GM21786 (cell line): ENCODE data around the gene SRD5A3.

Source experiments
- ATAC-seq: cut with Tn5 transposase; IDR thresholded peaks from one replicate; pipeline ENCODE4 v1.9.1; 2021; ENCODE audit not compliant: unreplicated experiment

The SRD5A3 gene

DNA sequence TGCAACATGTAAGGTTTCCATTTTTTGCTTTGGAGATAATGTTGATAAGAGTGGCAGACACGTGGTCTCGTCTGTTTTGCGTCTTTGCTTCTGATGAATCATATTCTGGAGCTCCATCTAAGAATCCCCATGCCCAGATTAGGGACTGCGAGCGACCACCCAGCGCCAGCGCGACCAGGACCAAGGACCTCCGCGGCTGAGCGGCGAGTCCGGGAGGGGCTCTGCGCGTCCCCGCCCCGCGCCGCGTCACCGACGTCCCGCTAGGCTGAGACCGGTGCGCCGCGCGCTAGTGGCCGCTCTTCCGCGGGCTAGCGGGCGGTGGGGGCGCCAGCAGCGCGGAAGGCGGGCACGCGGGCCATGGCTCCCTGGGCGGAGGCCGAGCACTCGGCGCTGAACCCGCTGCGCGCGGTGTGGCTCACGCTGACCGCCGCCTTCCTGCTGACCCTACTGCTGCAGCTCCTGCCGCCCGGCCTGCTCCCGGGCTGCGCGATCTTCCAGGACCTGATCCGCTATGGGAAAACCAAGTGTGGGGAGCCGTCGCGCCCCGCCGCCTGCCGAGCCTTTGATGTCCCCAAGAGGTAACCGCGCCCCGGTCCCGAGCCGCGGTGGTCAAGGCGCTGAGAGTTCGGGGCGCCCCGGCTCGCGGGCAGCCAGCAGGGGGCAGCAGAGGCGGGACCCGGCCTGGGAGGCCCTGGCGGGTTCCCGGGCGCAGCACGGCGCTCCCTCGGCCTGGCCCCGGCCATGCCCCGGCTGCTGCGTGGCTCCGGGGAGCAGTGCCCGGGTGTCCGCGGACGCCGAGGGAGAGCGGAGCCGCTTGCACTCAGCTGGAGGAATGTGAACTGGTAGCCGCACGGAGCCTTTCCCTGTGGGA, at the start of gene SRD5A3:
Gene SRD5A3 (plus strand): TSS at position 263 of the 871 bp plus-strand sequence. CDS start 95 bp downstream, at position 358.
- ATAC-seq = peak; percentile 90

DNA sequence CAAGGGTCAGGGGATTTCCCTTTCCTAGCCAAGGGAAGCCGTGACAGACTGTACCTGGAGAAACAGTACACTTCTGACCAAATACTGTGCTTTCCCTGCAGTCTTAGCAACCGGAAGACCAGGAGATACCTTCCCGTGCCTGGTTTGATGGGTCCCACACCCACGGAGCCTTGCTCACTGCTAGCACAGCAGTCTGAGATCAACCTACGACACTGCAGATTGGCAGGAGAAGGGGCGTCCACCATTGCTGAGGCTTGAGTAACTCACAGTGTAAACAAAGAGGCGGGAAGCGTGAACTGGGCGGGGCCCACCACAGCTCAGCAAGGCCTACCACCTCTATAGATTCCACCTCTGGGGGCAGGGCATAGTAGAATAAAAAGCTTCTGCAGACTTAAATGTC, 48.7 kb upstream of the SRD5A3 start:
- no peak for ATAC-seq

GRCh38 chr4:55303760-55304165, 42.3 kb upstream of the SRD5A3 start:
- no peak for ATAC-seq

- no peak for ATAC-seq
Observed at GRCh38 chr4:55304303-55304702, 41.7 kb upstream of the SRD5A3 start.

DNA sequence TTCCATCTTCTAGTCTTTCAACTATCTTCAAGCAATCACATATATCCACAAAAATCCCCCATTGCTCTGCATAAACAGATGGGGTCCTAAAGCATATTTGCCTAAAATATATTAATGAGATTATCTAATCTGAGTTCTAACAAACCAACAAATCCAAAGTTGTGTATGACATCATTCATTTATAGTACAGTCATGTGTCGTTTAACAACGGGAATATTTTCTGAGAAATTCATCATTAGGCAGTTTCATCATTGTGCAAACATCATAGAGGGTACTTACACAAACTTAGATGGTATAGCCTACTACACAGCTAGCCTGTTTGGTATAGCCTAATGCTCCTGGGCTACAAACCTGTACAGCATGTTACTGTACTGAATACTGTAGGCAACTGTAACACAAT, 38.0 kb upstream of the SRD5A3 start:
- ATAC-seq = no peak

DNA sequence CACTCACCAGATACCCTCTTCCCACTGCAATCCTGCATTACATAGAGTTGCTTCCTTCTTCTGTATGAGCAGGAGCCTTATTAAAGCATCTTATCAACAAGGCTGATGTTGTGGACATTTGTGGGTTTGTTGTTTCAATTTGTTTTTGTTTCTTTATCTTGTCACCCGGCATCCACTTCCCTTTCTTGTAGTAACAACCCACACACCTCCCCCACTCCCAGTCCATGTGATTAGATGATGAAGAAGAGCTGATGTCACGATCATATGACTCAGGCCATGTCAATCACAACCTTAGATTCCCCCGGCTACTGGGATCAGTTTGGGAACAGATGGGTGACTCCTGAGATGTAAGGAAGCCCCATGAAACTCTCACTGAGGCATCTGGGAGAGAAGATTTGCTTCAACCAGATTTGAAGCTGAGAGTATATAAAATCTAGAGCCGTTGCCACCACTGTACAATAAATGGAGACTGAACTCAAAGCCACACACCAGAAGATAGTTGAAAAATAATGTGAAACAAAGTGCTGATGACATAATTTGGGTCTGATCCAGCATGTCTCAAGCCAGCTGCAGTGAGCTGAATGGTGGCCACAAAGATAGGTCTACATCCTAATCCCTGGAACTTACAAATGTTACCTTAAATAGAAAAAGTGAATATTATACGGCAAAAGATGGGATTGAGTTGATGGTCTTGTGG, 34.1 kb upstream of the SRD5A3 start:
- no peak for ATAC-seq

DNA sequence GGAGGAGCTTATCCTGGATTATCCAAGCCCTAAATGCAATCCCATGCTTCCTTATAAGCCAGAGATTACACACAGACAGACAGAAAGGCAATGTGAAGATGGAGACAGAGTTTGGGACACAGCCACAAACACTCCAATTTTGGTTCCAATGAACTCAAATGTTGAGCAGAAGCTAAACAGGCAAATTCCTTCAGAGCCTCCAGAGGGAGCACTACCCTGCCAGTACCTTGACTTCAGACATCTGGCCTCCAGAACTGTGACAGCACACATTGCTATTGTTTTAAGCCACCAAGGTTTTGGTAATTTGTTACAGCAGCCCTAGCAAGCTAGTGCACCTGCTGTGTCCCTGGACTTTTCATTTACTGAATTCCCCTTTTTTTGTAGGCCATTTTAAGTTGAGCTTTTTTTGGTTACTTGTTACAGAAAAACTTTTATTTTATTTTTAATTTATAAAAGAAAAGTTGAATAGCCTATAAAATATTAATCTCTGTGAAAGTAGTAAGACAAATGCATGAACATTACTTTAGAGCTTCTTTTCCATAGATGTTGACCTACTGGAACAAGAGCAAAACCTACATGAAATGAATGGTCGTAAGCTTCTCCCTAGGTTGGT, 33.4 kb upstream of the SRD5A3 start:
- peak; percentile 55 for ATAC-seq

DNA sequence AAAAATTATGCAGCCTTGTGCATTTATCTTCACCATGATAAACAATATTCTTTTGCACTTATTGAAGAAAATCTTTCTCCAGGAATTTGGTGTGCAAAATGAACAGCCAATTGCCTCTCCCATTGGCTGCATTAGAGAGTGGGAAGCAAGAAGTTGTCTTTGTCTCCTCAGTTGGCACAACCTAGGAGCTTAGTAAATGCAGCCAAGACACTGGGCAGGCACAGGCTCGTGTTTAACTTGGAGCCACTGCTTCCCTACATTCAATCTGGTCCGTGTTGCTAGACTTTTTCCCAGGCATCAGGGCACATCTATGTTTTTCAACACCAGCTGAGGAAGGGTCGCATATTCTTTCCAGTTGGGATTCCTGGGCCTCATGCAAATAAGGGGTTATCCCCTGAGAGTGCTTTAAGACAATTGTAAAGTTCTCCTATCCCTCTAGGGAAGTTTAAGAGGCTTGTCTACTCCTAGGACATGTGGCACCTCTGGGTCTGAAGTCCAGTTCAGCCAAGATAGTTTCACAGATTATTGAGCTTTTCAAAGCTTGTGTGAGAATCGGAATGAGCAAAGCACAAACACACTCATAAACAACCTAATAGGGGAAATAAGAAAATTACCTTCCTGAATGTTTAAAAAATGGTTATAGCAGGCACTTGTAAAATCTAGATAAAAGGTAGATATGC, 31.8 kb upstream of the SRD5A3 start:
- no peak for ATAC-seq

DNA sequence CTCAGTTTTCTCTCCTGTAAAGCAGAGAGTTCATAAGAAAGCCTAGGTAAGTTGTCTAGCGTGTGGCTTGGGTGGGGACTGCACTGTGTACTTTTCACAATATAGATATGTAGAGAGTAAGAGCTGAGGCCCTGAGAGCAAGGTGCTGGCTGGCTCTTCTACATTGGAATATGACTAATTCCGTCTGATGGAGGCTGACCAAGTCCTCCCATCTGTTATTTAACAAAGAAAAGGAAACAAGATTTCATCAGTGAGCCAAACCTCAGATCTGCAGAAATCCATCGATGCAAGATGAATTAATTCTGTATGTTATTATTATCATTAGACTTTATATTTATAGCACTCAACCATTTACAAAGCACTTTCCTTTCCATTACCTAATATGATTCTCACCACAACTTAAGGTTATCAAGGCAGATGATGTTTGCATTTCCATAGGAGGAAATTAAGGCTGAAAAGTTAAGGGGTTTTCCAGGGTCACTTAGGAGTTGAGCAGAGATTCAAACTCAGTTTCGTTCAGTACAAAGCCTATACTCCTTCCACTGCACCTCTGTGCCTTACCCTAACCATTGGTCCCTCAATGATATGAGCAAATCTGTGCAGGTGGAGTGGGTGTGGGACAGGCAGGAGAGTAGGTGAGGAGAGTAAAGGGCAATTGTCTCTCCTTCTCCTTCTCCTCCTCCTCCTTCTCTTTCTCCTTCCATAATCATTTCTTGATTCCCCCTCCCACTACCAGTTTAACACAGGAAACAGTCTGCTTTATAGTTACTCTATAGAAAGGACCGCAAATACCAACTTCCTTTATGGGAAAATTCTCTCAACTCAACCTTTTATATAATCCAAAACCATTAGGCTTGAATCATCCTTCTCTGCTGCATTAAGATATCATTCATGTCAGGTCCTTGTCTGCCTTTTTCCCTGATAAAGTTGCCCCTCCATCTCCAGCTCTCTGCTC, 27.6 kb upstream of the SRD5A3 start:
- no peak for ATAC-seq

- ATAC-seq = no peak
Observed at GRCh38 chr4:55321707-55322264, 24.3 kb upstream of the SRD5A3 start.

DNA sequence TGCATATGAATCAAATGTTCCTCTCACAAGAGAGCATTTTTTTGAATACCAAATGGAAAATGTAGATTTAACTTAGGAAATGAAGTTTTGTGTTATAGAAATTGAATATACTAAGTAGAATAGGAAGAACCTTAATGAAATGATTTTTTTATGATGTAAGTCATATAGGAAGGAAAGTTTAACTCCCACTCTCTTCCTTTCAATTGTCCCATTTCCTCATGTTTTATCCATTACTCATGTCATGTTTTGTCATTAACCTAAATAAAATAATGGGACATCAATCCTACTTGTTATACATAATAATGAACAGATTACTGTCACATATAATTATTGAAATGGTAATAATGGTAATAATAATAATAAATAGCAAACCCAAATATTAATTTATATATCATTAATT, 22.7 kb upstream of the SRD5A3 start:
- no peak for ATAC-seq

GRCh38 chr4:55326629-55327028, 19.4 kb upstream of the SRD5A3 start:
- ATAC-seq = no peak

DNA sequence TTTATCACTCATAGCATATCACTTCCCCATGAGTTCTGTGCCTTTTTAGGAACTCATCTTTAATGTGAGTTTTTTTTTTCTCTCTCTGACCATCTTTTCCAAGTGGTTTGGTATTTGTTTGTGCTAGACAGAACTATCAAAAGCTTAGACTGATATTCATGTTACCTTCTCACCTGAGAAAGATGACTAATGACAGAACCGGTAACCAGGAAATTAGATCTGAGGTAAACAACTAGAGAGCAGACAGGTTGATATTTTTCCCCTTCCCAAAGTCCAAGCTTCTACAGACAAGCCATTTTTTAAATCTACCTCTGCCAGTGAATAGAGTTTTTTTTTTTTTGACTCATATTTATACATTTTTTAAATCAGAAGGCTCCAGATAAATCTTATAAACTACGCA, 17.0 kb upstream of the SRD5A3 start:
- ATAC-seq = no peak

DNA sequence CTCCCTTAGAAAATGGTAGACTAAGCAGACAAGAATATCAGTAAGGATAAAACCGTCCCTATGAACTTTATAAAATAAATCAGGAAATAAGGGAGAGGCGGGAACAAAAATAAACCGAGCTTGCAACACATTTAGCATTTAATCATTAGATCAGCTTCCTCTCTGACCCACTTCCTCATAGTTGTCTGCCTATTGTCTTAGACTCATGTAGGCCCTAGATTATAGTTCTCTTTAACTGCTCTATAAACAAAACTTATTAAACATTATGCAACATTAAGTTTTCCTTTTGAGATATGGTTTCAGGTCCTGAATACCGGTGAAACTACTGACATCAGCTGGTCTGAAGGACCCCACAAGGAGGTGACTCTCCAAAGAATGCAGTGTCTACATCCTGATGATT, 15.8 kb upstream of the SRD5A3 start:
- ATAC-seq = no peak

GRCh38 chr4:55336138-55337034, 9.7 kb upstream of the SRD5A3 start:
- ATAC-seq = no peak

- no peak for ATAC-seq
Observed at GRCh38 chr4:55337944-55338343, 8.1 kb upstream of the SRD5A3 start.

DNA sequence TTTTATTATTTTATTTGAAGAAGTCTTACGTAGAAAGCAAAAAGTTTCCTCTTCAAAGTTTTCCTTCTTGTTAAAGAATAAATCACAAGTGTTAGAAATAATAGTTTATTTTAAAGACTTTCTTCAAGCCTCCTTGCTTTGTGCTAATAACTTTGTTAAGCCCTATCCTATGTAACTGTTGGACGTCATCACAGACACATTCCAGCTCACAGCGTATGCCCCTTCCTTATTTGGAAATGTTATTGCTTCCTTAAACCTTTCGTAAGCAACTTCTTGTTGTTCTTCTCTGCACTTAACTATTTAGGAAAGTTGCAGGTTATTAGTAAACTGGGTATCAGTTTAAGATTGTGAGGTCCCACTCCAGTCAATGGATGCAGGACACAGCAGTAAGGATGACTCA, 7.6 kb upstream of the SRD5A3 start:
- ATAC-seq = no peak

GRCh38 chr4:55340266-55340665, 5.8 kb upstream of the SRD5A3 start:
- ATAC-seq = no peak

DNA sequence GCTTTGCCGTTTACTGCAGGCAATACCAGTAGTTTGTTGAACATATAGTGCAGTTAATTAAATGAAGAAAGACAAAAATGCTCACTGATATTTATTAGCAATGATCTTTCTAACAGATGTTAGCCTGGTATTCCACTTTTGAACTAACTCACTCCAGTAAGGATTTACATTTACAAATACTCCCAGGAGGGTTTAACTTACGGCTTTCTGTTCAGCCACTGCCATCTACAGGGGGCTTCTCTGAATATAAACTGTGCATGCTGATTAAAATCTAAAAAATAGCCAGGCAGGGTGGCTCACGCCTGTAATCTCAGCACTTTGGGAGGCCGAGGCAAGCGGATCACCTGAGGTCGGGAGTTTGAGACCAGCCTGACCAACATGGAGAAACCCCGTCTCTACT, 2.2 kb upstream of the SRD5A3 start:
- ATAC-seq = no peak
